Activated T-cell treated with anti-CD3 and anti-CD28 coated beads for 24 hours (primary cell): ENCODE data around the gene MYLK.

Experiments
- DNase-seq: peaks from one replicate; pipeline ENCODE4 v3.0.0-alpha.2; 2020; ENCODE audit warnings: low read depth

Gene MYLK

GRCh38 chr3:123818324-123818920 lies 65.7 kb downstream of the MYLK start:
- no peak for DNase-seq

- no peak for DNase-seq
These were observed 66.7 kb downstream of the MYLK start for GRCh38 chr3:123817413-123817812.

GRCh38 chr3:123816673-123817207 lies 67.4 kb downstream of the MYLK start:
- no peak for DNase-seq

- DNase-seq = no peak
These were observed 68.2 kb downstream of the MYLK start for GRCh38 chr3:123815981-123816380.

GRCh38 chr3:123813876-123814275 lies 70.3 kb downstream of the MYLK start:
- DNase-seq = no peak

- DNase-seq = no peak
These were observed 74.5 kb downstream of the MYLK start for GRCh38 chr3:123809597-123809996.

GRCh38 chr3:123808812-123809211 lies 75.3 kb downstream of the MYLK start:
- no peak for DNase-seq

- DNase-seq = no peak
These were observed 76.3 kb downstream of the MYLK start for GRCh38 chr3:123807820-123808219.

- DNase-seq = no peak
These were observed 78.6 kb downstream of the MYLK start for GRCh38 chr3:123805504-123805903.

GRCh38 chr3:123805101-123805500 lies 79.0 kb downstream of the MYLK start:
- DNase-seq = no peak

GRCh38 chr3:123804676-123805075 lies 79.5 kb downstream of the MYLK start:
- no peak for DNase-seq

GRCh38 chr3:123803521-123803920 lies 80.6 kb downstream of the MYLK start:
- DNase-seq = no peak

- DNase-seq = no peak
These were observed 82.0 kb downstream of the MYLK start for GRCh38 chr3:123802007-123802625.

- DNase-seq = no peak
These were observed 82.7 kb downstream of the MYLK start for GRCh38 chr3:123801474-123801873.

GRCh38 chr3:123800362-123800682 lies 83.8 kb downstream of the MYLK start:
- no peak for DNase-seq

GRCh38 chr3:123799544-123800361 lies 84.4 kb downstream of the MYLK start:
- no peak for DNase-seq

- DNase-seq = no peak
These were observed 85.6 kb downstream of the MYLK start for GRCh38 chr3:123798550-123798949.

GRCh38 chr3:123795471-123796251 lies 88.5 kb downstream of the MYLK start:
- DNase-seq = no peak

- DNase-seq = no peak
These were observed 90.7 kb downstream of the MYLK start for GRCh38 chr3:123793425-123793824.

GRCh38 chr3:123792473-123793201 lies 91.5 kb downstream of the MYLK start:
- DNase-seq = no peak

GRCh38 chr3:123791898-123792297 lies 92.2 kb downstream of the MYLK start:
- no peak for DNase-seq

GRCh38 chr3:123791417-123791816 lies 92.7 kb downstream of the MYLK start:
- no peak for DNase-seq
